ENCODE measurements around the gene MYOD1. TPM values are rescaled to one million over a fixed set of nuclear protein-coding genes. Genes with fewer than 3 reads are reported as not detected.

Gene MYOD1
- total and polyA plus RNA-seq, 8 donors, result not detected

DNA sequence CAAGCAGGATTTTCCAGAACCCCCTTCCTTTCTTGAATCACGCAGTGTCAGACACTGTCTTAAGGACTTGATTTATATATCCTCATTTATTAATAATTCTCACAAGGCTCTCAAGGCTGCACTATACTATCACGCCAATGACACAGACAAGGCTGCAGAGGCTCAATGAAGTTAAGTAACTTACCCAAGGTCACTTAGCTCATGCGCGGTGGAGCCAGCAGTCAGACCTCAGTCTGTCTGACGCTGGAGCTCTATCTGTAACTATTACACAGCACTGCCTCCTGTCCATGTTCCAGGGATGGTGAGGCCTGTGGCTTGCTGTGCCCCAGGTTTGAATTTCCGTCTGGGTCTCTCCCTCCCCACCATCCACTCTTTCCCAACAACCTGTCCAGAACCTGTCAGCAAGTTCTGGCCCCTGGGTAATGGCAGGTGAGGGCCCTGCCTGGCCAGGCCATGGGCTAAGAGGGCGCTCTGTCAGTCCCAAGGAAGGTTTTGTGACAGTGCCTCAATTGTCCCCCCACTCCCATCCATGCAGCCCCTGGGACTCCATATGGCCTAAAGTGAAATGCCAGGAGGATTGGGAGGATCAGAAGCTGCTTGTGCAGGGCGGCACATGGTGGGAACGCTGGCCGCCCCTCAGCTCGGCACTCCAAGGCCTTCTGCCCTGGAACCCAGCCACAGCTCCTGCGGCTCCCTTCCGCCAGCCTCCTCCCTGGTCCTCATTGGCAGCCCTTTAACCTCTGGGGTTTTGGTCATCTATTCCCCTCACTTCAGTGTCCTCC, 23.8 kb downstream of the MYOD1 start:
- intact Hi-C loops (cut with DNase I), result no loop called here
- Histone ChIP-seq H3K4me3 (no peak overlapping the region), H3K36me3 (no peaks in the 10 kb centered on the region), H3K9me3 (no peaks in the 10 kb centered on the region), H3K4me1 (no peaks in the 10 kb centered on the region), H3K27me3 (no peaks in the 10 kb centered on the region), H3K27ac (no peak overlapping the region)
- WGBS, 2 donors, result 72 to 78% methylated on average over 13 of the region's 13 CpGs
- FAIRE-seq, result no peak
- DNase-seq, result no peak
- TF ChIP-seq, protein P1, sequence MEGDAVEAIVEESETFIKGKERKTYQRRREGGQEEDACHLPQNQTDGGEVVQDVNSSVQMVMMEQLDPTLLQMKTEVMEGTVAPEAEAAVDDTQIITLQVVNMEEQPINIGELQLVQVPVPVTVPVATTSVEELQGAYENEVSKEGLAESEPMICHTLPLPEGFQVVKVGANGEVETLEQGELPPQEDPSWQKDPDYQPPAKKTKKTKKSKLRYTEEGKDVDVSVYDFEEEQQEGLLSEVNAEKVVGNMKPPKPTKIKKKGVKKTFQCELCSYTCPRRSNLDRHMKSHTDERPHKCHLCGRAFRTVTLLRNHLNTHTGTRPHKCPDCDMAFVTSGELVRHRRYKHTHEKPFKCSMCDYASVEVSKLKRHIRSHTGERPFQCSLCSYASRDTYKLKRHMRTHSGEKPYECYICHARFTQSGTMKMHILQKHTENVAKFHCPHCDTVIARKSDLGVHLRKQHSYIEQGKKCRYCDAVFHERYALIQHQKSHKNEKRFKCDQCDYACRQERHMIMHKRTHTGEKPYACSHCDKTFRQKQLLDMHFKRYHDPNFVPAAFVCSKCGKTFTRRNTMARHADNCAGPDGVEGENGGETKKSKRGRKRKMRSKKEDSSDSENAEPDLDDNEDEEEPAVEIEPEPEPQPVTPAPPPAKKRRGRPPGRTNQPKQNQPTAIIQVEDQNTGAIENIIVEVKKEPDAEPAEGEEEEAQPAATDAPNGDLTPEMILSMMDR (IDR thresholded peaks at IDR 0.05), result no peak
- ATAC-seq, result no peak

DNA sequence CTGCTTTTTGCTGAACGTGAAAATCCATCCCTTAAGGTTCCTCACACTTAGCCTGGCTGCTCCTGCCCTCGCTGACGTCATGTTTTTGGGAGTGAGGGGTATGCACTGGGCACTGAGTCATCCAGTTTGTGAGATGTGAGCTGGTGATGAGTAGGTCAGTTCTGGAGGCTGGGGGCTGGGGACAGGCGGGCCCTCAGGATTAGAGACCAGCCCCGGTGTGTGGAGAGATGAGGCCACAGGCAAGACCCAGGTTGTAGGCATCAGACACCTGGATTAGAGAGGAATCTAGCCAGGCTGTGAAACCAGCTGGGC, 24.4 kb downstream of the MYOD1 start:
- intact Hi-C loops (cut with DNase I), result no loop called here
- H3K36me3 ChIP-seq, result no peaks in the 10 kb centered on the region
- DNase-seq, result no peak
- no peaks in the 10 kb centered on the region for H3K4me1 ChIP-seq
- 70 to 87% methylated on average over 5 of the region's 5 CpGs for WGBS, 2 donors
- no peak for FAIRE-seq
- ATAC-seq, result no peak
- H3K27me3 ChIP-seq, result no peaks in the 10 kb centered on the region
- TF ChIP-seq, protein P1 (IDR thresholded peaks at IDR 0.05), result no peak
- H3K4me3 ChIP-seq, result no peak overlapping the region
- H3K9me3 ChIP-seq, result no peaks in the 10 kb centered on the region
- H3K27ac ChIP-seq, result no peak overlapping the region

DNA sequence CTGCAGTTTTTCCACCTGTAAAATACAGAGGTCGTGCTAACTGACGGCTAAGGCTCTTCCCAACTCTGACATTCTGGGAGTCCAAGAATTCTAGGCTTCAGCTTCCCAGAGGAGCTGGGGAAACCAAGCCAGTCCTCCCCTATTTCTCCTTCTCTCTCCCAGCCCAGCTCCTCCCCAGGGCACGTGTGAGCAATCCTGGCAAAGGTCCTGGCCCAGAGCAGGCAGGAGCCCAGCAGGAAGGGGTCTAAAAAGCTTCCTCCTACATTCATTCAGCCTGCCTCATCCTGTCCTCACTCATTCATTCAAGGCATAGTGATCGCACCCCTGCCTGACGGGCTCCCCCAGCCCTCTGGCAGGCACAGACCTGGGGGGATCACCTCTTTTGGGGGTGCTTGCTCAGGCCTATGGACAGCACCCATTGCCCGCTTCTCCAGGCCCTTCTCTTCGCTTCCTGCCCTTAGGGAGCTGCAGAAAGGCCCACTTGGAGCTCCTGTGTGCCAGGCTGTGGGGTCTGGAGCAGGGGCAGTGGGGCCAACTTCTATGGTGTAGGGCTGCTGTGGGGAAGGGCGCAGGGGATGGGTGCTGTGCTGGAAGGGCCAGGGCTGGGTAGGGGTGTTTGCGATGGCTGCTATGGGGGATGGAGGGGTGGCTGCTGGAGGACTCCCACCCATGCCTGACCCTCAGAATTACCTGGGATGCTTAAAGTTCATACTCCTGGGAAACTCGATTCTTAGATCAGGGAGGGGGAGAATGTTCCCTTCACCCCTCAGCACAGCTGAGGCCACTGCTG, 25.0 kb downstream of the MYOD1 start:
- DNase-seq (peak in 1 of 6 donors; percentile 21), FAIRE-seq (no peak), ATAC-seq (no peak)
- intact Hi-C loops (cut with DNase I), result no loop called here
- no peaks in the 10 kb centered on the region for H3K27me3 ChIP-seq
- H3K4me3 ChIP-seq, result no peak overlapping the region
- WGBS, 2 donors, result 66 to 70% methylated on average over 10 of the region's 10 CpGs
- no peaks in the 10 kb centered on the region for H3K9me3 ChIP-seq
- no peaks in the 10 kb centered on the region for H3K36me3 ChIP-seq
- H3K4me1 ChIP-seq, result no peaks in the 10 kb centered on the region
- H3K27ac ChIP-seq, result no peak overlapping the region
- TF ChIP-seq, protein P1 (IDR thresholded peaks at IDR 0.05), result no peak

DNA sequence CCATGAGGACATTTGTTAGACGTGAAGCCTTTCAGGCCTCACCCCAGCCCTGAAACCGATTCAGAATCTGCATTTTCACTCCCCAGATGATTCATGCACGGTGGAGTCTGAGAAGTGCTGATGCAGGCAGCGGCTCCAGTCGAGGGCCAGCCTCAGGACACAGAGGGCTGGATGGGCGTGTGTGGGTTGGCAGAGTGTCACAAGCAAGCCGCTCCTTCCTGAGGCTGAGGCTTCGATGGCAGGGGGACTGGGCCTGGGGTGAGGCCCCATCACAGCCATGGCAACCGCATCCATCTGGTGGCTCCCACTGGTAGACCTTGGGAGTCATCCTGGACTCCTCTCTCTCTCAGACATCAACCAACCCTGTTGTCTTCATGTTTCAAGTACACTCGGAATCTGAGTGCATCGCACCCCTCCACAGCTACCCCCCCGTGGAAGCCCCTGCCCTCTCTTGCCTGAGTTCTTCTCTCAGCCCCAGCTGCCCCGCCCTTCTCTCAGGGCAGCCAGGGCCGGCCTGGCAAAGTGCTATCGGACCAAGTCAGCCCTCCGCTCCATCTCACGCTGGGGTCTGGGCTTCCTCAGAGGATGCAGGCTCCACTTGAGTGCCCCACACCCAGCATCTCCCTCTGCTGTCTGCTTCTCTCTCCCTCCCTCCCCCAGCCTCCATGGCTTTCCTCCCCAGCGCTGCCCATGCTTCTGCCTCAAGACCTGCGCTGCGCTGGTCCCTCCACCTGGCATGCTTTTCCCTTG, 25.8 kb downstream of the MYOD1 start:
- no peak for DNase-seq
- TF ChIP-seq, protein P1 (IDR thresholded peaks at IDR 0.05), result no peak
- 73 to 76% methylated on average over 20 of the region's 20 CpGs for WGBS, 2 donors

More for the DNA sequence above, 25.8 kb downstream of the MYOD1 start:
- Histone ChIP-seq H3K27ac (no peak overlapping the region), H3K4me3 (no peak overlapping the region), H3K36me3 (no peaks in the 10 kb centered on the region), H3K9me3 (no peaks in the 10 kb centered on the region), H3K4me1 (no peaks in the 10 kb centered on the region), H3K27me3 (no peaks in the 10 kb centered on the region)
- no peak for ATAC-seq
- FAIRE-seq, result no peak
- intact Hi-C loops (cut with DNase I), result no loop called here
